Neural cell (in vitro differentiated cells): ENCODE results near the gene KRT38.

Experiments
- CTCF ChIP-seq: fragments of 450-650 bp; IDR thresholded peaks from 2 replicates; pipeline ENCODE4 v1.5.1; 2014; ENCODE audit warnings: antibody characterized with exemption, mild to moderate bottlenecking, moderate library complexity; ENCODE audit not compliant: poor library complexity, severe bottlenecking
- EP300 ChIP-seq: fragments of 450-650 bp; conservative IDR thresholded peaks from 2 replicates; pipeline ENCODE4 v1.6.1; 2014; ENCODE audit warnings: antibody characterized with exemption, mild to moderate bottlenecking, moderate library complexity; ENCODE audit not compliant: poor library complexity, severe bottlenecking
- EZH2 ChIP-seq: fragments of 200-600, 300-800 bp; shearing (Covaris generic), sonication (generic); IDR thresholded peaks from 2 replicates; pipeline ENCODE4 v1.6.1; 2014; ENCODE audit warnings: antibody characterized with exemption, low read length, borderline replicate concordance, mild to moderate bottlenecking; ENCODE audit not compliant: insufficient read depth, poor library complexity, severe bottlenecking
- MXI1 ChIP-seq: fragments of 450-650 bp; conservative IDR thresholded peaks from 2 replicates; pipeline ENCODE4 v1.6.1; 2014; ENCODE audit warnings: antibody characterized with exemption, mild to moderate bottlenecking; ENCODE audit not compliant: poor library complexity, severe bottlenecking
- POLR2AphosphoS5 ChIP-seq: IDR thresholded peaks from 2 replicates; pipeline ENCODE4 v1.6.1; 2012
- RAD21 ChIP-seq: fragments of 450-650 bp; conservative IDR thresholded peaks from 2 replicates; pipeline ENCODE4 v1.6.1; 2014; ENCODE audit warnings: antibody characterized with exemption, mild to moderate bottlenecking, moderate library complexity
- REST ChIP-seq: IDR thresholded peaks from 2 replicates; pipeline ENCODE4 v1.6.1; 2012; ENCODE audit warnings: borderline replicate concordance
- SMC3 ChIP-seq: fragments of 450-650 bp; conservative IDR thresholded peaks from 2 replicates; pipeline ENCODE4 v1.6.1; 2014; ENCODE audit warnings: antibody characterized with exemption, mild to moderate bottlenecking, moderate library complexity; ENCODE audit not compliant: poor library complexity
- TAF1 ChIP-seq: IDR thresholded peaks from 2 replicates; pipeline ENCODE4 v1.6.1; 2012; ENCODE audit warnings: low read depth

- TF ChIP-seq POLR2AphosphoS5 = no peak
- TF ChIP-seq EZH2 = no peak
- no peak for TF ChIP-seq EP300
- no peak for TF ChIP-seq CTCF
- TF ChIP-seq SMC3 = no peak
- no peak for TF ChIP-seq REST
- TF ChIP-seq MXI1 = no peak
- no peak for TF ChIP-seq TAF1
- no peak for TF ChIP-seq RAD21
These were observed 45.5 kb upstream of the KRT38 start for GRCh38 chr17:41486316-41486715.
